Limb (tissue), 2 donors: ENCODE data around the gene CHST9.
"Not testable (repeated sequence)": the region's sequence is repeated elsewhere in the genome, so short reads cannot be mapped to it uniquely, and the experiment has no call there.

Experiments used
- DNase-seq, 2 donors: peaks; one replicate each; pipeline ENCODE4 v3.0.0-alpha.2; 2016; ENCODE audit errors: extremely low spot score in 2 of 2

Gene CHST9, protein sequence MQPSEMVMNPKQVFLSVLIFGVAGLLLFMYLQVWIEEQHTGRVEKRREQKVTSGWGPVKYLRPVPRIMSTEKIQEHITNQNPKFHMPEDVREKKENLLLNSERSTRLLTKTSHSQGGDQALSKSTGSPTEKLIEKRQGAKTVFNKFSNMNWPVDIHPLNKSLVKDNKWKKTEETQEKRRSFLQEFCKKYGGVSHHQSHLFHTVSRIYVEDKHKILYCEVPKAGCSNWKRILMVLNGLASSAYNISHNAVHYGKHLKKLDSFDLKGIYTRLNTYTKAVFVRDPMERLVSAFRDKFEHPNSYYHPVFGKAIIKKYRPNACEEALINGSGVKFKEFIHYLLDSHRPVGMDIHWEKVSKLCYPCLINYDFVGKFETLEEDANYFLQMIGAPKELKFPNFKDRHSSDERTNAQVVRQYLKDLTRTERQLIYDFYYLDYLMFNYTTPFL

DNA sequence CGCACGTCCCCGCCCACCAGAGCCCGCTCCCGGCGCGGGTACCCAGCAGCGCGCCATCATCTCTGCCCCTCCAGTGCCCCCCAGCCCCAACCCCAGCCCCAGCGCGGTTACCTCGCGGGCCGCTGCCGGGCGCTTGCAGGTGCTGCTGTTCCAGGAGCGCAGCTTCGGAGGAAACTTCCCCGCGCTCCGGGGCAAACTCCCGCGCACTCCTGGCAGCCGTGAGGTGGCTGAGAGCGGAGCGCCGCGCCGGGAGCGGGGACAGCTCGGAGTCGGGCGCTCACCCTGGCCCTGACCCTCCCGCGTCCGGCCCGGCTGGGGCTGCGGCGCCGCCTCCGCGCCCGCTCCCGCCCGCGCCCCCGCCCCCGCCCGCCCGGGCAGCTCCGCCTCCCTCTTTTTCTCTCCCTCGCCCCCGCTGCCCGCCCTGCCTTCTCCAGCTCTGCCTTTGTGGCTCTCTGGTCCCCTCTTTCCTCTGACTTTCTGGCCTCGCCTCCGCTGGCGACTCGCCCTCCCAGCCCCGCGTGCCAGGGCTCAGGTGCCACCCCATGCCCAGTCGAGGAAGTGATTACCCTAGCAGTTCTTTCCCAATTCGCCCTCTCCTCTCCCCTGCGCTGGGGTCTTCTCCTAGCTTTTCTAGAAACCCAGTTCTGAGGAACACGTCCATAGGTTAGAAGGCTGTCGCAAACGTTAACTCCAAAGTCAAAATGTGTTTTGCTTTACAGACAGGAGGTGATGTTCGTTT, at the start of gene CHST9:
TSS of gene CHST9 (minus strand) at position 284 of the 739 bp plus-strand sequence. CDS start 42,499 bp downstream, outside the sequence.
- peak in 1 of 2 donors; percentile 53 for DNase-seq

DNA sequence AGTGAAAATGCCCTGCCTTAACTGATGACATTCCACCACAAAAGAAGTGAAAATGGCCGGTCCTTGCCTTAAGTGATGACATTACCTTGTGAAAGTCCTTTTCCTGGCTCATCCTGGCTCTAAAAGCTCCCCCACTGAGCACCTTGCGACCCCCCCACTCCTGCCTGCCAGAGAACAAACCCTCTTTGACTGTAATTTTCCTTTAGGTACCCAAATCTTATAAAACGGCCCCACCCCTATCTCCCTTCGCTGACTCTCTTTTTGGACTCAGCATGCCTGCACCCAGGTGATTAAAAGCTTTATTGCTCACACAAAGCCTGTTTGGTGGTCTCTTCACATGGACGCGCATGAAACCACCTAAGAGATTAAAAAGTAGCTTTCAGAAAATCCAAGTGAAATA, 47.2 kb upstream of the CHST9 start:
- DNase-seq = not testable (repeated sequence)

DNA sequence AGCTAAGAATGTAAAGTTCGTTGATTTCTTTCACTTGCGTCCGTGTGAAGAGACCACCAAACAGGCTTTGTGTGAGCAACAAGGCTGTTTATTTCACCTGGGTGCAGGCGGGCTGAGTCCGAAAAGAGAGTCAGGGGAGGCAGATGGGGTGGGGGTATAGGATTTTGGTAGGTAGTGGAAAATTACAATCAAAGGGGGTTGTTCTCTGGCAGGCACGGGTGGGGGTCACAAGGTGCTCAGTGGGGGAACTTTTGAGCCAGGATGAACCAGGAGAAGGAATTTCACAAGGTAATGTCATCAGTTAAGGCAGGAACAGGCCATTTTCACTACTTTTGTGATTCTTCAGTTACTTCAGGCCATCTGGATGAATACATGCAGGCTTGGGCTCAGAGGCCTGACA, 46.6 kb upstream of the CHST9 start:
- not testable (repeated sequence) for DNase-seq

DNA sequence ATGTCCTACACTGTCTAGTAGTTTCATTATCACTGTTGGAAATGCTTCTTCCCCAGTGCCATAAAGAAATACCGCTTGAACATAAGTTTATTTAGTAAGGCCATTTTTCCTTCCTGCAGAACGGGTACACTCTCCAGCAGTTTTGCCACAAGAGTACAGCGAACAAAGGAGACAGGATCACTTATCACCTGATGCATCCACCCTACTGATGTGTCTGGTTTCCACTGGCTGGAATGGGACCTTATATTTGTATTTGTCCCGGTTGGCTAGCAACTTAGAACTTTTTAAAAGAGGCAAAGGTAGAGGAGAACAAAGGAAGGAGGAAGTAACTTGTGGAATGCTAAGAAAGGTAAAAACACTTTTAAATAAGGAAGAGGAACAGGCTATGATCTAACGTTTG, 46.1 kb upstream of the CHST9 start:
- DNase-seq = not testable (repeated sequence)

DNA sequence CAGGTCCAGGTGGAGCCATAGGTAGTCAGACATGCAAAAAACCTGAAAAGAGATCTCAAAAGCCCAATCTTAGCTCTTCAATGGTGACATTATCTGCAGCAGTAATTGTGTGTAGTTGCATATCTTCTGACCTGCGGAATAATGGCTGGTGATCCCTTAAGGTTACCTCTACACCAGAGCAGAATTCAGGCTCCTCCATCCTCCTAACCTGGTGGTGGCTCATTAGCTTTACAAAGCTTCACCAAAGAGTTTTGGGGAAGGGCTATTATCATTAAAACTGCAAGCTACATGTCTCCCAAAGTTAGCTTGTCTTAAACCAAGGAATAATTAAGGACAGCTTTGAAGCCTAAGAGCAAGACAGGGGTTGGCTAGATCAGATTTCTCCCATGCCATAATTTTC, 42.6 kb upstream of the CHST9 start:
- no peak for DNase-seq

DNA sequence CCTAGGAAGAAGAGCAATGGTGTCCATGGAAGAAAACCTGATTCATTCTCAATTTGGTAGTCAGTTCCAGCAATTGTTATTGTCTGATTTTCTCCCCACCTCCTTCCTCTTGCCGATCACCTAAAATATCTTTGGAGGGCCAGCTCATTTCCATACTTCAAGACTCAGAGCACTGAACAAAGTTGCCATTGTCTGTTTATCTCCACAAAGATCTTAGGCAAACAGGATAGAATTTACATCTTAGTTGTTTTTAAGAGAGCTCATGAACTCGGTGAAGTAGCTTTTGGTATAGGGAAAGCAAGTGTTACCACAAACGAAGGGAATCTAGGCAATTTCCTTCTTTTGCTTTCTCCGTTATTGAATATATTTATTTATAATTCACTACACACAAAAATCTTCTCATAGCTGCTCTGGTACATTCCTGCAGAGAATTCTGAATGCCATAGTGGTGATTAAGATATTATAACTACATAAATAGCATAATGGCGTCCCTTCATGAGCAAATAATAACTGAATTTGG, 41.5 kb upstream of the CHST9 start:
- no peak for DNase-seq

DNA sequence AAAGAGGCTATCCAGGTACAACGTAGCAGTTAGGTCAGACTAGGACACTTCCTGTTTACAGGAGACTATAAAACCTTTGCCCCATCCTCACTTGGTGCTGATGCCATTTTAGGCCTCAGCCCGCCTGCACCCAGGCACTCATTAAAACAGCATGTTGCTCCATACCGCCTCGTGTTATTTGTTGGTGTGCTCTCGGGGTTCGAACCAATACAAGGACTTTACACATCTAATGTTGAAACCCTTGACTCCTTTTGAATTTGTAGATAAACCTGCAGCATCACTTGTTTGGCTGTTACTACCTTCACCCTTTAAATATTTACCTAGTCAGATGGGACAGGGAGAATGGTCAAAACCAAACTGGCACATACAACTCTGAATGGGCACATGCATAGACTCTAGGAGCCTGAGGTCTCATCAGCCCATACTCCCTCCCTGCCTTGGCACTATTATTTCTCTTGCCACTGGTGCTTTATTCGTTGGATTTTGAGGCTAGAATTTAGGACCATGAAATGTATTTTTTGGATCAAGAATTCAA, 40.9 kb upstream of the CHST9 start:
- no peak for DNase-seq

DNA sequence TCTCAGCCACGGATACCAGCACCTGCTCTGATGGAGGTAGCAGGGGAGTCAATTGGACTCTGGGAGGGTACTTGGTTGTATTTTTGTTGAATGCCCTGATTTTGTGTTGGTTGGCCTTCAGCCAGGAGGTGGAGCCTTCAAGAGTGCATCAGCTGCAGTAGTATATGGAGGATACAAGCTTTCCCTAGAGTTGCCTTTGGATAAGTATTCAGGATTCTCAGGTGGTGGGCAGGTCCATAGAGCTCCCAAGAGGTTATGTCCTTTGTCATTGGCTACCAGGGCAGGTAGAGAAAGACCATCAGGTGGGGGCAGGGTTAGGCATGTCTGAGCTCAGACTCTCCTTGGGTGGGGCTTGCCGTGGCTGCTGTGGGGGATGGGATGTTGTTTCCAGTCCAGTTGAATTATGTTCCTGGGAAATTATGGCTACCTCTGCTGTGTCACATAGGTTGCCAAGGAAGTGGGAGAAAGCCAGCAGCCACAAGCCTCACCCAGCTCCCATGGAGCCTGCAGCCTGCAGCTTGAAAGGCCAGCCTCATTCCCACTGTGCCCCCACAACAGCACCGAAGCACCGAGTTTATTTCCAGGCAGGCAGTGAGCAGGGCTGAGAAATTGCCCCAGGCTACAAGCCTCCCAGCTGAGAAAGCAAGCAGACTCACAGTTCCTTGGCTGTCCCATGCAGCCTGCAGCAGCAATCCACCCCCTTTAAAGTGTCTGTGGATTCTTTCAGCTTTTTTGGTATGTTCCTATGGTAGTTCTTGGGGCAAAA, 38.6 kb upstream of the CHST9 start:
- no peak for DNase-seq

DNA sequence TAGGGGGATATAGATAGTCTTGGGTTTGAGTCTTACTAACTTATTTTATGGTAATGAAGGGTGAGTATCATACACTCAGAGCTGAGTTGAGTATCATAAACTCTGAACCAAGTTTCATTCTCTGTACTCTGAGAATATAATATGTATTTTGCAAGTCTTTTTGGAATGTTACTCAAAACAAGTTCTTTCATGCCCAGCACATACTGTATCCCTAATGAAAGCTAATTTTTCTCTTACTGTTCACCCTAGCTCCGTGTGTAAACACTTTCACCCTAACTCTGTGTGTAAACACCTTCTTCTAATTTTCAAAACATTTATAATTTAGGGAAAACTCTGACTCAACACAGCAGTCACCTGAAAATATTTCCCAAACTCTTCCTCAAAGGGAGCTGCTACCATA, 29.7 kb upstream of the CHST9 start:
- no peak for DNase-seq

DNA sequence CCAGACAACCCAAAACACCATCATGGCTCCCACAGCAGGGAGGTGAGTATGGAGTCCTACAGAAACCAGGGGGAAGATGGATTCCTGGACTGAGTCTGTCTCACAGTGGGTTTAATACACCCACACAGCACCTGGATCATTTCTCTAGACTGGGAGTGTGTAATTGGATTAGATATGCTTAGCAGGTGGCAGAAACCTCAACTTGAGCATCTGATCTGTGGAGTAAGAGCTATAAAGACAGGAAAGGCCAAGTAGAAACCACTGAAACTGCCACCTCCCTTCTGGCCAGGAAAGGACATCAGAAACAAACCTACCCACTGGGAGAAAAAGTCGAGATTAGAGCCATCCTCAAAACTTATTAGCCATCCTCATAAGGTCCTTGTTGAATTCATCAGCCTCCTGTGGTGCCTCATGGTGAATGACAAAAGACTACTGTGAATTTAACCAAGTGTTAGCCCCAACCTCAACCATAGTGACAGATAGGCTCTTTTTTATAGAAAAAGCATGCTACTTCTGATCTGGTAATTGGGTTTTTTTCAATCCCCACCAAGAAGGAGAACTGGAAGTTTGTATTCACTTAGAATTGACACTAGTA, 28.1 kb upstream of the CHST9 start:
- no peak for DNase-seq

DNA sequence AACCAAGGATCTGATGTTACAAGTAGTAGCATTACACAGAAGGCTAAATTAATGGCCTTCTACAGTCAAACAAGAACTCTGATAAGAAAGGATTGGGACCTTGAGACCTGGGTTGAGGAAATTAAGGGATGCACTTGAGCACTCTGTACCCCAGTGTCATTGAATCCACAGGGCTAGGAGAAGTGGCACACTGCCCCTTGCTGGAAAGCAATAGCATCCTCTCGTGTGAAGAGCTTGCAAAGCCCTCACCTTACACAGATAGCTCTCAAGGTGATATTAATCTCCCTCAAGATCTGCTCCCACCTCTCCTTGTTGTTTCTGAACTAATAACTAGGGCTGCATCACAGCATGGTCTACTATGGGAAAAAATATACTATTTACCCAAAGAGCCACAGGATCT, 26.5 kb upstream of the CHST9 start:
- no peak for DNase-seq

DNA sequence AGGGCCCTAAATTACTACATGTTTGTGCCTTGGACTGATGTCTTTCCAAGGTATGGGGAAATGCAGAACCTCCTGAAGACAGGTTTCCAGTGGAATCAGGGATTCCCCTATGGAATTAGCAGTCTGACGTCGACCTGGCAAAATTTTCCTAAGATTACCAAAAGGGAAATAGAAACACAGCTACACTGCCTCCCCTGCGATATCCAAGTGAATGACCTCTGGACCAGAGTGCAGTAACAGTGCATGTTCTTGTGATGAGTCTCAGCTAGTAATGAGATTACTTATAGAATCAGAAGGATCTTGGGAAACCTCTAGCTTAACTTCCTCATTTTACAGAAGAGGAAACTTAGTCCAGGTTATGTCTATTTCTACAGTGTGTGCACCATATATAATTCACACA, 21.3 kb upstream of the CHST9 start:
- DNase-seq = no peak

DNA sequence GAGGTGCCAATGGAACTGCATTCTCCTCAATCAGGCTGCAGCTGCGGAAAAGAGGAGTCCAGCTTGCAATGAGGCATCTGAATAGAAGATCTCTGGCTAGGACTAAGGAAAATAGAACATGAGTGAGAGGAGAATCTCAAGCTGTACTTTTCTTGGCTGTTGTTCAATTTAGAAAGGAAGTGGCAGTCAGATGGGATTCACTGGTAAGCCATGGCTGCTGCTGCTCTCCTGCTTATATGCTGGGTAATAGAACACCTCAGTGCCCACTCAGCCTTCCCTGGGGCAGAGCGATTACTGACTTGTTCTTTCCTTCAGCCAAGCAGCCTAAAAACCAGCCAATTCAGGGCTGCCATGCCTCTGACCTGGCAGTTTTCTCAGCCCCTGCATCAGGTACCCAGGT, 17.6 kb upstream of the CHST9 start:
- DNase-seq = peak in 1 of 2 donors; percentile 15

DNA sequence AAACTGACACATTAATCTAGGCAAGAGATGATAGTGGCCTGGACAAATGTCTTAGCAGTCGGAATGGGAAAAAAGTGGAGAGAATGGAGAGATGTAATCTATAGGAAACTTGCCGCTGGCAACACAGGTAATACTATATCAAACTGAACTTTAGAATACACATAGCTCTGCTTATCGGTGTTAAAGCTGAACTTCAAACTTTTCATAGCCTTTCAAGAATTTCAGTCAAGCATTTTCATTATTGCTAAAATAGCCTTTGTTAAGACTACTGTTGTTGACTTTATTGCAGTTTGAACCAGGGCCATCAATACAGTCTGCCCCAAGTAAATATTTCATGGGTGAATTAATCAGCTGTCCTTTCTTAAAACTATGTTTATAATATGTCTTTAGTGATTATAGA, 12.9 kb upstream of the CHST9 start:
- DNase-seq = no peak

DNA sequence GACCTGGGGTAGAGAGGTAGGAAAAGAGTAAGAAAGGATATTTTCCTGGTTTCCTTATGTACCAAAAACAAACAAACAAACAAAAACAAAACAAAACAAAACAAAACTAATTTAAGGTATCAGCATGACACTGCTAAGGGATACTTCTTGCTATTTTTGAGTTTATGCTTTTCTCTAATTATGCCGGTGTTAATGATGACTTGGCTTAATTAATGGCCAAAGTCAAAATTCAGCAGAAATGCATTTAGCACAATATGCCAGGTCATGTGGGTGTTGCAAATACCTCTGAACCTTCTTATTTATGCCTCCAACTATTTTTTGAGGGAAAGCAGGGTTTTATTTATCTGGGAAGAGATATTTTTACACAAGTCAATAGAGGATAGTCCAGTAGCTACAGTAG, 3.2 kb upstream of the CHST9 start:
- no peak for DNase-seq

DNA sequence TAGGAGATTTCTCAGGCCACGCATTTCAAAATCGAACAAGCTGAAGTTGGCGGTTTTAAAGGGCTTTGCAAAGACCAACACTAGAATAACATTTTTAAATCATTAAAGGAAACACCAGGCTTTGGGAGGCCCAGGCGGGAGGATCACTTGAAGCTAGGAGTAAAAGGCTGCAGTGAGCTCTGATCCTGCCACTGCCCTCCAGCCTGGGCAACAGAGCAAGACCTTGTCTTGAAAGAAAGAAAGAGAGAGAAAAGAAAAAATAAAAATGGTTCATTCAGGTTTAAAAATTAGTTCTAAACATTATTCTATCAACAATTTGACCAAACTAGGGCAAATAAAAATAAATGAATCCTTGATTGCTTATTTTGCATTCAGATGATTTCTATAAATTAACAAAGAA, 789 bp upstream of the CHST9 start:
- DNase-seq = no peak

DNA sequence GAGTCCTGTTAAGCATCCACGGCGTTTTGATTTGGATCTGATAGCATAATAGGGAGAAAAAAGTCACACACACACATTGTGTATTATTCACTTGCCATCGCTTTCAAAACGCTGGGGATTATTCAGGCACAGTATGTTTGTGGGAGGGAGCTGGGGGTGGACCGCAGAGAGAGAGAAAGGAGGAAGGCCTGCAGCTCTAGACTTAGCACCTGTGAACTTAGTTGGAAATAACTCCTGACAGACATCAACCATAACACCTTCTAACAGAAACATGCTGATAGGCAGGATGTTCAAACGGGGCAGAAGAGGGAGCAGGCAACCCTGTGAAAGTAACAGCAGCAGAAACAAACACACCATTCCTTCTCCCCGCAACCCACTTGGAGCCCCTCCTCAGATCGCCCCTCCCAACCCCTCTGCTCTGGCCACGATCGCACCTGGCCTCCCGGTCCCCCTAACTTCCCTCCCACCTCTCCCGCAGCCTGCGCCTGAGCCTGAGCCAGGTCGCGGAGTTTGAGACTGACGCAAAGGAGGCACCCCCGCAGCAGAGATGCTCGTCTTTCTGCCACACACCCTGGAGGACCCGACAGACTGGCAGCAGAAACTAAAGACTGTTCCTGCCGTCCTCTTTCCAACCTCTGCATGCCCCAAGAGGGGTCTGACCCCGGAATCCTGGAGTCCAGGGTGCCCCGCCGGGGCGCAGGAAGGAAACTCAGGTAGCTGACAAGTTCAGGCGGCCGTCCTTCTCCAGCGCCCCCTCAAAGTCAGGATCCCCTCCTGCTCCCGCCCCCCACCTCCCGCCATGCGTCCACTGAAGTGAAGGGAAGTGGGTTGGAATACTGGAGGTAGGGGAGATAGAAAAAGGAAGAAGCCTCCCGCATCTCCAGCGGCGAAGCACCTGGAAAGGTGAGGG, 738 bp downstream of the CHST9 start:
- peak in 1 of 2 donors; percentile 34 for DNase-seq

DNA sequence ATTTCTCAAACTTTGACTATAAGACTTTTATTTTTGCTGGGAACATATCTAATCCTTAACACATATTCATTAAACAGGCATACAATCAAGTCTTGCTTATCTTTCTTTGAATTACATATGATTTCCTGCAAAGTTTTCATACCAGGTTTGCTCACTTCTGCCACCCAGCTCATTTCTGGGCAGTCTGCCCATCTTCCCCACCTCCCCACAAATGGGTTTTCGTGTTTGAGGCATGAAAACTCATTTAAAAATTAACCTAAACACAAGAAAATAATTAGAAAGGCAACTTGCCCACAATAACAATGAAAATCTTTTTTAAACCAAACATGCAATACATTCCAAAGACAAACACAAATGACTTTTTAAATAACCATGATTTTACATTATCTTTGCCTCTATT, 3.4 kb downstream of the CHST9 start:
- no peak for DNase-seq

DNA sequence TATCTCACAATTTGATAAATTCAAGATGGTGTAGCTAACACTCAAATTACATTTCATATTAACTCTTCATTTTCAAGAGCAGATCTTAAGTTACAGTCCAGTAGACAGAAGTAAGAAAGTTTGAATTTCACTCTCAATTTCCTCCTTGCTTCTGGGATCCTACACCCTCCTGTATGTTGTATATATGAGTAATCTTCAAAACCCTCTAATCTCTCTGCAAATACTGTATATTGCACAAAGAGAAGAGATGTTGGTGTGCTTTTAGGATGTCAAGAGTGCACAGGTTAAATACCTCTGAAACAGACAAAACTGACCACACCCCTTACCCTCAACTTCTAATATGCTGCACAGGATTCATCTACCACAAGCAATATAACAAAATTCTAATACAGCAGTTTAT, 6.7 kb downstream of the CHST9 start:
- no peak for DNase-seq

DNA sequence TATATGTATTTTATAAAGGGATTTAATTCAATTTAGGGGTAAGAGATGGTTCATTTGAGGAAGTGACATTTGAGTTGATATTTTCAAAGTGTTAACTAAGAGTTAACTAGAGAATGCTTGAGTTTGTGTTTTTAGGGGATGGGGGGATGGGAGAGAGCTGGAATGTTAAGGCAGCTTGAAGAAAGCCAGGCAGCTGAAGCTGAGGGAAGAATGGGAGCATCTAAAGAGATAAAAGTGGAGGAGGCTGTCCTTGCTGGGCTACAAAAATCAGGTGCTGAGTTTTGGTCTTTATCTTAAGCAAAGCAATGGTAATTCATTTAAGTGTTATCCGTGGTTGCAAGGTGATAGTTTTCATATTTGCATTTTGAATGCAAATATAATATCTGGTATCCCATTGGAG, 9.2 kb downstream of the CHST9 start:
- DNase-seq = no peak
